HG03196 (cell line): ENCODE measurements around the gene PILRB.
"Not testable (repeated sequence)": the region's sequence is repeated elsewhere in the genome, so short reads cannot be mapped to it uniquely, and the experiment has no call there.

Experiments used
- ATAC-seq: cut with Tn5 transposase; IDR thresholded peaks from one replicate; pipeline ENCODE4 v1.9.1; 2021; ENCODE audit not compliant: unreplicated experiment

The PILRB gene

DNA sequence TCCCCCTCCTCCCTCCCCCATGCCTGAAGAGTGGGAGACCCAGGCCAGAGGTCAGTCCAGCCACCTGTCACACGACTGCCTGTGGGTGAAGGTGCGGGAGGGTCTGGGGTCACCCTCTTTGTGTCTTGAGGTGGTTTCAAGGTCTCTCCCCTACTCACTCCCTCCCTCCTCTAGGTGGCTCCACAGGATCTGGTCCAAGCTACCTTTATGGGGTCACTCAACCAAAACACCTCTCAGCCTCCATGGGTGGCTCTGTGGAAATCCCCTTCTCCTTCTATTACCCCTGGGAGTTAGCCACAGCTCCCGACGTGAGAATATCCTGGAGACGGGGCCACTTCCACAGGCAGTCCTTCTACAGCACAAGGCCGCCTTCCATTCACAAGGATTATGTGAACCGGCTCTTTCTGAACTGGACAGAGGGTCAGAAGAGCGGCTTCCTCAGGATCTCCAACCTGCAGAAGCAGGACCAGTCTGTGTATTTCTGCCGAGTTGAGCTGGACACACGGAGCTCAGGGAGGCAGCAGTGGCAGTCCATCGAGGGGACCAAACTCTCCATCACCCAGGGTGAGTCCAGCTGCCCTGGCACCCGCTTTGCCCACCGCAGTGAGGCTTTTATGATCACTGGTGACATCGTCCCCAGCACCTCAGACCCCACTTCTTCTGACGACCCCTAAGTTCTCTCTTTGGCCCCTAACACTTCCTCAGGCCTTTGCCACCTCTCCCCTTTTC, 16.1 kb downstream of the PILRB start:
- not testable (repeated sequence) for ATAC-seq

GRCh38 chr7:100374601-100375000, 16.7 kb downstream of the PILRB start:
- ATAC-seq = no peak

GRCh38 chr7:100376066-100376465, 18.1 kb downstream of the PILRB start:
- no peak for ATAC-seq

DNA sequence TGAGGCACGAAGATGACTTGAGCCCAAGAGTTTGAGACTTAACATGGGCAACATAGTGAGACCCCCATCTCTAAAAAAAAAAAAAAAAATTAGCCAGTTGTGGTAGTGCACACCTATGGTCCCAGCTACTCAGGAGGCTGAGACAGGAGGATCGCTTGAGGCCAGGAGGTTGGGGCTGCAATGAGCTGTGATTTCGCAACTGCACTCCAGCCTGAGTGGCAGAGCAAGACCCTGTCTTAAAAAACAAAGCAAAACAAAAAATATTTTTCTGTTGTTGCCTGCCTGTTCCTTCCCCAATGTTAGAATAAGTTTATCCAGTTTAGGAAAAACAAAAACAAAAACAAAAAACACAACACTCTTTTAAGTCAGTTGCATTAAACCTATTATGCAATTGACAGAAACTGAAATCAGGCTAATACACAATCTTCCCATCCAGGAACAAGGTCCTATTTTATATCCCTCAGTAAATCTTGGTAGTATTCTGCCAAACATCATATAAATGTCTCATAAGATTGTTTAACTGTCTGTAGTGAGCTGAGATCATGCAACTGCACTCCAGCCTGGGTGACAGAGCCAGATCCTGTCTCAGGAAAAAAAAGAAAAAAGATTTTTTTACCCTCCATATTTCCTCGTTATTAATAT, 20.3 kb downstream of the PILRB start:
- no peak for ATAC-seq

- ATAC-seq = no peak
These were observed 22.3 kb downstream of the PILRB start for GRCh38 chr7:100380196-100380595.

GRCh38 chr7:100381531-100382233, 23.8 kb downstream of the PILRB start:
- ATAC-seq = not testable (repeated sequence)

DNA sequence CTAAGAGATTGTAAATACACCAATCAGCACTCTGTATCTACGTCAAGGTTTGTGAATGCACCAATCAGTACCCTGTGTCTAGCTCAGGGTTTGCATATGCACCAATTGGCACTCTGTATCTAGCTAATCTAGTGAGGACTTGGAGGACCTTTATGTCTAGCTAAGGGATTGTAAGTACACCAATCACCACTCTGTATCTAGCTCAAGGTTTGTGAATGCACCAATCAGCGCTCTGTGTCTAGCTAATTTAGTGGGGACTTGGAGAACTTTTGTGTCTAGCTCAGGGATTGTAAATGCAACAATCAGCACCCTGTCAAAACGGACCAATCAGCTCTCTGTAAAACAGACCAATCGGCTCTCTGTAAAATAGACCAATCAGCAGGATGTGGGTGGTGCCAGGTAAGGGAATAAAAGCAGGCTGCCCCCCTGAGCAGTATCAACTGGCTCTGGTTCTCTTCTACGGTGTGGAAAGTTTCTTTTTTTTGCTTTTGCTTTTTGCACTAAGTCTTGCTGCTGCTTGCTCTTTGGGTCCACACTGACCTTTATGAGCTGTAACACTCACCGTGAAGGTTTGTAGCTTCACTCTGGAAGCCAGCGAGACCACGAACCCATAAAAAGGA, 24.4 kb downstream of the PILRB start:
- ATAC-seq = not testable (repeated sequence)

GRCh38 chr7:100384628-100385294, 26.8 kb downstream of the PILRB start:
- ATAC-seq = no peak

- ATAC-seq = no peak
These were observed 29.0 kb downstream of the PILRB start for GRCh38 chr7:100386940-100387339.

DNA sequence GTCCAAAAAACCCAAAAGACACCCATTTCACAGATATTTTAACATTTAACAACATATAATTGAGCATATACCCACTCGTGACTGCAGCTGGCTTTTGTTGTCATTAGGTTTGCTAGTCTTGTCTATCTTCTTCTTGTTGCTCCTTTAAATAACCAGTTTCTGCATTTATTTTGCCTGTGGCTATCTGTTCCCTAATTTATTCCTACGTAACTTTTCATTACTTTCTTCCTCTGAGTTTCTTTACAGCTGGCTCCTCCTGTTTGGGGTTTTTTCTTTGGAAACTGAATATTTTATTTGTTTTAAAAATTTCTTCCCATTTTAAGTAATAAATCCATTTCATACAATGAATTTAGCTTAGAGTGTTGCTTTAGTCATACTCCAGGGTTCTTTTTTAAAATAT, 29.8 kb downstream of the PILRB start:
- no peak for ATAC-seq

DNA sequence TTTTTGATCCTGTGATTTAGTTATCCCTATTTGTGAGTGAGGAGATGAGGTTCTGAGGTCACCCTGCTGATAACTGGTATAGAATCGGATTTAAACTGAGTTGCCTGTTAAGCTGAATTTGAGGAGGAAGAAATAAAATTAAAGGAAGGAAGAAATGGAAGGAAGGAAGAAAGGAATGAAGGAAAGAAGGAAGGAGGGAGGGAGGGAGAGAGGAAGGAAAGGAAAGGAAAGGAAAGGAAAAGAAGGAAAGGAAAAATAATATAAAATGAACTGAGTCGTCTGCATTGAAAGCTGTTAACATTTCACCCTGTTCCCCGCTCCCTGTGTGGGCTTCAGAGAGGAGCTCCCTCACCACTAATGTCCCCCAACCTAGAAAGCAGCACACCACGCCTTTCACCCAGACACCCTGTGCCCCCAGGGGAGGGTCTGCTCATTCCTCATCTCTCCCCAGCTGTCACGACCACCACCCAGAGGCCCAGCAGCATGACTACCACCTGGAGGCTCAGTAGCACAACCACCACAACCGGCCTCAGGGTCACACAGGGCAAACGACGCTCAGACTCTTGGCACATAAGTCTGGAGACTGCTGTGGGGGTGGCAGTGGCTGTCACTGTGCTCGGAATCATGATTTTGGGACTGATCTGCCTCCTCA, 31.6 kb downstream of the PILRB start:
- no peak for ATAC-seq

DNA sequence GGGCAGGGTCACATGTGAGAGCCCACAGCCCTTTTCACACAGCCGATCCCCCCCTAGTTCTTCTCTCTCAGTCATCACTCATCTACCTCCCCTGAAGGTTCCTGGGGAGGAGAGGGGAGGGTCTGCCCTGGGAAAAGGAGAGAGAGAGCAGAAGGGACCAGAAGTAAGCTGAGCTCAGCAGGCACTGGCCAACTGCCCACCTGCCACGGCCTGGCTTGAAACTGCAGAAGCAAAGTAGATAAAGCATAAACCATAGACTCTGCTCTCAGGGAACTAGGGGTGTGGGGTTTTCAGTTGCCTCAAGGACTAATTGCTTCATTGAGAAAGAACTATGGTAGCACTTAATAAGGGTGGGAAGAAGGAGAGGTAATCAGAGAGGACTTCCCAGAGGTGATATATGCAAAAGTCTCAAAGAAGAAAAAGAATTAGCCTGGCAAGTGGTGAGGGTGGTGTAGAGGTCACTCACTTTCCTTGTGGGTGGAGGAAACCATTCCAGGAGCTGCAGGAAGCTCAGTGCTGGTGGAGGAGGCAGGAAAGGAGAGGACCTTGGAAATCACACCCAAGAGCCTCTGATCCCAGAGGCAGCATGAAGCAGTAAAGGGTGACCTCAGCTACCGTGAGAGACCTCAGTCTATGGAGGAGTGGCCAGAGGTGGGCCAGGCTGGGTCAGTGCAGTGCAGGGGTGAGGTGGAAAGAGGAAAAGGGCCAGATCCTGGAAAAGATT, 32.5 kb downstream of the PILRB start:
- no peak for ATAC-seq

- no peak for ATAC-seq
These were observed 35.5 kb downstream of the PILRB start for GRCh38 chr7:100393233-100393905.

DNA sequence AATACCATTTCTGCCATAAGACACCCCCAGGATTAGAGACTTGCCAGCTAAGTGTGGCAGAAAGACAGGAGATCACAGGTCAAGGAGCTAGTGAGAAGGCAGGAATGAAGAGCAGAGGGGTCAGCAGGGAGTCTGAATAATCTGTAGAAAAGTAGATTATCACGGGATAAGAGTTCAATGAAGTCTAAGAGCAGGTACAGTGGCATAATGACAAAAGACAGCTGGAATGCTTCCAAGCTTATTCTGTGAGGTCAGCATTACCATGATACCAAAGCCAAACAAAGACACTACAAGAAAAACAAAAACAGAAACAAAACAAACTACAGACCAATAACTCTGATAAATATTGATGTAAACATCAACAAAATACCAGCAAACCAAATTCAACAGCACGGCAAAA, 36.2 kb downstream of the PILRB start:
- ATAC-seq = no peak

DNA sequence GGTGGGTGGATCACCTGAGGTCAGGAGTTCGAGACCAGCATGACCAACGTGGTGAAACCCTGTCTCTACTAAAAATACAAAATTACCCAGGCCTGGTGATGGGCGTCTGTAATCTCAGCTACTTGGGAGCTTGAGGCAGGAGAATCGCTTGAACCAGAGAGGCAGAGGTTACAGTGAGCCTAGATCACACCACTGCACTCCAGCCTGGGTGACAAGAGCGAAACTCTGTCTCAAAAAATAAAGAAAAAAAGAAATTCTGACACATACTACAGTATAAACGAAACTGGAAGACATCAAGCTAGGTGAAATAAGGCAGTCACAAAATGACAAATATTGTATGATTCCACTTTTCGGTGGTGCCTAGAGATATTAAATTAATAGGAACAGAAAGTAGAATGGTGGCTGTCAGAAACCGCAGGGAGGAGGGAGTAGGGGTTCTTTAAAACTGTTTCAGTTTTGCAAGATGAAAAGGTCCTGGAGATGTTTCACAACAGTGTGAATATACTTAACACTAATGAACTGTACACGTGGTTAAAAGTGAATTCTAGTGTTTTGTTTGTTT, 38.6 kb downstream of the PILRB start:
- ATAC-seq = peak; percentile 83

GRCh38 chr7:100397315-100398081, 39.6 kb downstream of the PILRB start:
- ATAC-seq = no peak

GRCh38 chr7:100398239-100398638, 40.3 kb downstream of the PILRB start:
- ATAC-seq = no peak

- ATAC-seq = no peak
These were observed 42.1 kb downstream of the PILRB start for GRCh38 chr7:100400041-100400440.
